ENCODE results near the gene LSG1. TPM values are rescaled to one million over a fixed set of nuclear protein-coding genes. Genes with fewer than 3 reads are reported as not detected.

LSG1 gene
- total RNA-seq, 2 experiments from 2014 or later = 46.9 to 48.0 TPM

DNA sequence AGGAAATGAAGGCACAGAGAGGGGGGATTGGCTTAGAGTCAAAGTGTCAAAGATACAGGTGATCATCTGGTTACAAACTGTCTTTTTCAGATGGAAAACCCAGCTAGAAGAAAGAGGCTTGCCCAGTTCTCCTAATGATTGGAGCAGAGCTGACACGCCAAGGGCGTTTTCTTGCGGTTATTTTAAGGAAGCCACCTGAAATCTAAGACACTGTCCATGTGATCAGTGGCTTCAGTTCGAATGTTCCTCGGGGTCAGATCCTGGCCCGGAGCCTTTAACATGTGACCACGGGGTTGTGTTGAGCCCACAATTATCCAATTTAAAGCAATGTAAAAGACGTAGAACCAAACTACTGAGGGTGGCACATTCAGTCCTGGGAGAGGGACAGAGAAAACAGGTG lies 33.2 kb upstream of the LSG1 start:
- no peaks in the 10 kb centered on the region for H3K4me1 Mint-ChIP-seq (ENCODE audit: low read depth)
- CTCF ChIA-PET = no interaction called here
- H3K27ac Mint-ChIP-seq = no peak overlapping the region
- no peaks in the 10 kb centered on the region for H3K9me3 Mint-ChIP-seq (ENCODE audit: insufficient read depth)
- no peak overlapping the region for H3K4me3 Mint-ChIP-seq
- no peaks in the 10 kb centered on the region for H3K27me3 Mint-ChIP-seq (ENCODE audit: low read depth)
- POLR2A ChIA-PET = no interaction called here
- no peaks in the 10 kb centered on the region for H3K36me3 Mint-ChIP-seq (ENCODE audit: low read depth)
- ATAC-seq (no peak), DNase-seq (no peak)

DNA sequence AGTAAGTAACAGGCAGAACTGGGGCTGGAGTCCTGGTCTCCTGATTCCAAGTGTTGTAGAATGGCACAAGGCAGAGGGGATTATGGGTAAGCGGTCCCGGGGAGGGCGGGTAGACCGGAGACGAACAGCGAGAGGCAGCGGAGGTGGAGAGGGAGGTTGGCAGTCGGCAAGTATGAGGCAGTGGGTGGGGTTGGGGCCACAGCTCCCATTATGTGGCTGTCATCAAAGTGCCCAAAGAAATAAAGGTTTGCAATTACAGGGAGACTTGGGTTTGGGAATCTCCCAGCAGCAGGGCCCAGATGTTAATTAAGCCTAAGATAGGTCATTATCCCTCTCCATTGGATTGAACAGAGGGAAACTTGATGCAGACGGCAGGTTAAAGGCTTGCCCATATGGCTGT lies 30.6 kb upstream of the LSG1 start:
- Mint-ChIP-seq H3K36me3 (ENCODE audit: low read depth) (no peaks in the 10 kb centered on the region), H3K4me3 (no peak overlapping the region), H3K4me1 (ENCODE audit: low read depth) (no peaks in the 10 kb centered on the region), H3K27ac (no peak overlapping the region), H3K9me3 (ENCODE audit: insufficient read depth) (no peaks in the 10 kb centered on the region), H3K27me3 (ENCODE audit: low read depth) (peaks cover 6% of the 10 kb centered on the region)
- ATAC-seq (no peak), DNase-seq (no peak)
- ChIA-PET POLR2A (interaction anchor here (0.6 kb wide), 1 partner anchor 383 kb away, joined by 3 read pairs; no protein-coding TSS in a partner anchor), CTCF (no interaction called here)

DNA sequence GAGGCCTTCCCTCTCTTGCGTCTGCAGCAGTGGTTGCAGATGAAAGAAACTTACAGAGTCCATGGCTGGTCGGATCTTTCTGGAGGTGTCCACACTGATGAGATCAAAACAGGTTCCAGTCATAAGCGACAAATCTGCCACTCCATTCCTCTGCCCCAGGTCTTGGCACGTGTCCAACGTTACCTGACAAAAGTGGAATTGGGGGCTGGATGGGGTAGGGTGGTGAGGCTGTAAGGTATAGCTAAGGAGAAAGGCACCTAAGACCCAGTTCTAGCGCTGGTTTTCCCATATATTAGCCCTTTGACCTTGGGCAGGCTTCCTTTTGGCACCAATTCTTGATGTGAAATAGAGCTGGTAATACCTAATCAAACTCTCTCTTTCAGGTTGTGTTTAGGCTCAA lies 24.7 kb upstream of the LSG1 start:
- ATAC-seq (no peak), DNase-seq (no peak)
- H3K4me3 Mint-ChIP-seq = no peak overlapping the region
- no peak overlapping the region for H3K27ac Mint-ChIP-seq
- CTCF ChIA-PET = interaction anchor here (2.0 kb wide), 1 partner anchor 9 kb away, joined by 5 read pairs; no protein-coding TSS in a partner anchor
- H3K9me3 Mint-ChIP-seq (ENCODE audit: insufficient read depth) = no peaks in the 10 kb centered on the region
- H3K27me3 Mint-ChIP-seq (ENCODE audit: low read depth) = peaks cover 16% of the 10 kb centered on the region
- POLR2A ChIA-PET = interaction anchor here (1.5 kb wide), 1 partner anchor 9 kb away, joined by 5 read pairs; no protein-coding TSS in a partner anchor
- H3K36me3 Mint-ChIP-seq (ENCODE audit: low read depth) = no peaks in the 10 kb centered on the region
- H3K4me1 Mint-ChIP-seq (ENCODE audit: low read depth) = no peaks in the 10 kb centered on the region

DNA sequence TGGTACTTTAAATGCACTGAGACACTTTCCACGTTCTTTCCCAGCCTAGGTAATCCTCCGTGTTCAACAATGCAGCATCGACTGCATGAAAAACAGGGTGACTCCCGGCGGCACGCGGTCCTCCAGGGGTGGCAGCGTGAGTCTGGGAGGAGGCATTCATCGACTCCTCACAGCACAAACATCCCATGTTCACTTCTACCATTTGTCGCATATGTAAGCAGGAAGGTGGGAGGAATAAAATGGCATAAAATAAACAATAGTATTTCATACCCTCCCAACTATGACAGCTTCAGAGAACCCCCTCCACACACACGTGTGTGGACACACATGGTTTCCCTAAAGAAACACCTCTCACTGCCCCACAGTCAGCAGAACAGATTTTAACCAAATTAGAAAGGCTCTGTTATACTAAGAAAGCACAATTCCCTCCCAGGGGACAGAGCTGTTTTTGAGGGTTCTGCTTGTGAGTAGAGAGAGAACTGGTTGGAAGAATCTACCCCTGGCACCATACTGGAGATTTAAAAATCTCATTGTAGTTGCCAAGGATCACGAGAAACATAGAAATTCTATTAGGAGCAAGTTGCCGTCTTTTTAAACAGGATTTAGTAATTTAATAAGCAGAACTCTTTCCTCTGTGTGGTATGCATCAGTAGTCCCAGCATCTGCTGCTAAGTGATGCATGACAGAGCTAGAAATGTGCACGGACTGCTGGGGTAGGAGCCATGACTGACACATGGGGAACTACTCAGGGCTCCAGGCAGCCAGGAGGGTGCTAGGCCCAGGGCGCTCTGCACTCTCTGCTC lies 19.7 kb upstream of the LSG1 start:
- ATAC-seq = no peak
- CTCF ChIA-PET = interaction anchor here (1.3 to 11.8 kb wide), 3 partner anchors 9 to 415 kb away, joined by 3 to 226 read pairs (median 8); partner anchors contain the start of gene LSG1

DNA sequence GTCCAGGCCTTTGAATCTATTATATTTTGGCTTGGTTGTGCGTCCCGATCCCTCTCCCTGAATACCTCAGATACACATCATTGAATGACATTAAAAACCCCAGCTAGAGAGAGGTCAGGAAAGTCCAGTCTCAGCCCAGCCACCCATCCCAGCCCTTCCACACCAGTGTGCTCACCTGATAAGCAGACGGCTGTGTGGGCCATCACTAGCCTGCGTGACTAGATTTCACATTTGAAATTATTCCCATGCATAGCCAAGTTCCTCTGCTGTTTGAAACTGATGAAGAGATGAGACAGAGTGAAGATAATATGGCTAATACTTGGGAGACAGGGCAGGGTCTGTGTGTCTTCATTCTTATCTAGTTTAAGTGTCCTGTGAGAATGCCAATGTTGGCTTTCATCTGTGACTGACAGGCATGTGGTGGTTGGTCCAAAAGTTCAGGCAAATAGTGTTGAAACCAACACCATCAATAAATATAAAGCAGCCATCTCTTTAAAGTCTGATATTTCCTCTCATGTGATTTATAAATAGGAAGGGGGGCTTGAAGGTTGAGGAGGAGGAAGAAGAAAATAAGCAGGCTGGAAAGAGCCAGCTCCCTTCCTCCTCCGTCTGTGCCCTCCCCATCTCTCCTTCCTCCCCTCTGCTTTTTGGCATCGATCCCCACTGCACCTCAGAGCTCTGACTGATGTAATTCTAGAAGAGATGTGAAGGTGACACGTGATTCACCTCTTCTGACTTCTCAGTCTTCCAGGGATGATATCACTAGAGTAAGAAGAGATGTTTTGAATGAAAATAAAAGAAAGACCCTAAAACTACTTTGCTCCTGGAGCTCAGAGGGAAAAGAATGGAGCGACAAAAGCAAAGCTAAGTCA lies 18.7 kb upstream of the LSG1 start:
- H3K4me3 Mint-ChIP-seq = no peak overlapping the region
- DNase-seq (no peak), ATAC-seq (no peak)
- CTCF ChIA-PET = interaction anchor here (1.3 to 11.8 kb wide), 3 partner anchors 8 to 416 kb away, joined by 3 to 226 read pairs (median 8); partner anchors contain the start of gene LSG1
- H3K4me1 Mint-ChIP-seq (ENCODE audit: low read depth) = peaks cover 28% of the 10 kb centered on the region
- H3K9me3 Mint-ChIP-seq (ENCODE audit: insufficient read depth) = no peaks in the 10 kb centered on the region
- POLR2A ChIA-PET = no interaction called here
- H3K27me3 Mint-ChIP-seq (ENCODE audit: low read depth) = peaks cover 27% of the 10 kb centered on the region
- no peak overlapping the region for H3K27ac Mint-ChIP-seq
- H3K36me3 Mint-ChIP-seq (ENCODE audit: low read depth) = no peaks in the 10 kb centered on the region

More for the DNA sequence above, 19.7 kb upstream of the LSG1 start:
- no peak overlapping the region for H3K4me3 Mint-ChIP-seq
- DNase-seq = no peak
- no peaks in the 10 kb centered on the region for H3K9me3 Mint-ChIP-seq (ENCODE audit: insufficient read depth)
- peaks cover 22% of the 10 kb centered on the region for H3K4me1 Mint-ChIP-seq (ENCODE audit: low read depth)
- POLR2A ChIA-PET = no interaction called here
- H3K27ac Mint-ChIP-seq = no peak overlapping the region
- peaks cover 30% of the 10 kb centered on the region for H3K27me3 Mint-ChIP-seq (ENCODE audit: low read depth)
- no peaks in the 10 kb centered on the region for H3K36me3 Mint-ChIP-seq (ENCODE audit: low read depth)

DNA sequence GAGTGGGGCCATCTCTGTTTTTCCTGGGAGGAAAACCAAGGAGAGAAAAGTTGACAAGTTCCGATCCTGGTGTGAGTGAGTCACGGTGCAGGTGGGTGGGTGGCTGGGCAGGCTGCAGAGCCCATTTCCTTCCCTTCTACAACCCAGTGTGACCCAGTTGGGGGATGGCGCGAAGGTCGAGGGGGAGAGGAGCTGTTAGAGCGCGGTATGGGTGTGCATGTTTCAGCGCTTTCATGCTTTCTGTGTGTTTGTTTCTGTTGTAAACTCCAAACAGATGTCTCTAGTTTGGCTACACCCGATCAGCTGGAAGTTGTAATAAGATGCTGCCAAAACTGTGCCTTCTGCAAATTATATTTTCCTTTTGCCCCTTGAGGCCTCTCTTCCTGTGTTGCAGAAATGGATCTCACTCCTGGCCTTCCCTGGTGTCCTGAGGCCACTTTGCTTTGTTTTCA lies 17.5 kb upstream of the LSG1 start:
- H3K4me3 Mint-ChIP-seq = no peak overlapping the region
- H3K36me3 Mint-ChIP-seq (ENCODE audit: low read depth) = no peaks in the 10 kb centered on the region
- no peaks in the 10 kb centered on the region for H3K9me3 Mint-ChIP-seq (ENCODE audit: insufficient read depth)
- POLR2A ChIA-PET = interaction anchor here (0.5 to 0.8 kb wide), 2 partner anchors 563 to 570 kb away, joined by 3 read pairs; no protein-coding TSS in a partner anchor
- CTCF ChIA-PET = interaction anchor here (1.5 to 11.8 kb wide), 2 partner anchors 17 to 417 kb away, joined by 5 to 226 read pairs; partner anchors contain the start of gene LSG1
- peaks cover 34% of the 10 kb centered on the region for H3K27me3 Mint-ChIP-seq (ENCODE audit: low read depth)
- no peak overlapping the region for H3K27ac Mint-ChIP-seq
- no peak for DNase-seq
- ATAC-seq = no peak
- peaks cover 40% of the 10 kb centered on the region for H3K4me1 Mint-ChIP-seq (ENCODE audit: low read depth)

DNA sequence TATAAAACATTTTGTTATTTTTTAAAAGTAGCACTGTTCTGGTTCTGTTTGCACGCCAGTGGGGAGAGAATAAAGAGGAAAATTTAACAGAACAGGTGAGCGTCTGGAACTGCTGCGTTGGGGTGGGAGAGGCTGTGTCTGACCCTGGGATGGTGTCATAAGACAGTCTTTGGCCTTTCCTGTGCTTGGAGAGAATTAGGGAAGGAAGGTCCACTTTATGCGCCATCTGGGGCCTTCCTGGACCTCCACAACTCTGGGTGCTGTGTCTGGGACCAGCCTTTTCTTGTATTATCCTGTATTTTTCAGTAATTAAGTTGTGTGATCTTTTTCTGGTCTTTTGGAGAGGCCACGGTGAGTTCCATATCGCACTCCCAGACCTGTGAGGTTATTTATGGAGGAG lies 17.0 kb upstream of the LSG1 start:
- no peak for ATAC-seq
- no peak for DNase-seq
- no peaks in the 10 kb centered on the region for H3K9me3 Mint-ChIP-seq (ENCODE audit: insufficient read depth)
- peaks cover 42% of the 10 kb centered on the region for H3K4me1 Mint-ChIP-seq (ENCODE audit: low read depth)
- H3K4me3 Mint-ChIP-seq = no peak overlapping the region
- POLR2A ChIA-PET = interaction anchor here (0.8 kb wide), 1 partner anchor 570 kb away, joined by 3 read pairs; no protein-coding TSS in a partner anchor
- H3K27ac Mint-ChIP-seq = no peak overlapping the region
- peaks cover 34% of the 10 kb centered on the region for H3K27me3 Mint-ChIP-seq (ENCODE audit: low read depth)
- CTCF ChIA-PET = interaction anchor here (1.4 to 11.8 kb wide), 4 partner anchors 16 to 418 kb away, joined by 4 to 226 read pairs (median 10); partner anchors contain the start of gene LSG1
- no peaks in the 10 kb centered on the region for H3K36me3 Mint-ChIP-seq (ENCODE audit: low read depth)

DNA sequence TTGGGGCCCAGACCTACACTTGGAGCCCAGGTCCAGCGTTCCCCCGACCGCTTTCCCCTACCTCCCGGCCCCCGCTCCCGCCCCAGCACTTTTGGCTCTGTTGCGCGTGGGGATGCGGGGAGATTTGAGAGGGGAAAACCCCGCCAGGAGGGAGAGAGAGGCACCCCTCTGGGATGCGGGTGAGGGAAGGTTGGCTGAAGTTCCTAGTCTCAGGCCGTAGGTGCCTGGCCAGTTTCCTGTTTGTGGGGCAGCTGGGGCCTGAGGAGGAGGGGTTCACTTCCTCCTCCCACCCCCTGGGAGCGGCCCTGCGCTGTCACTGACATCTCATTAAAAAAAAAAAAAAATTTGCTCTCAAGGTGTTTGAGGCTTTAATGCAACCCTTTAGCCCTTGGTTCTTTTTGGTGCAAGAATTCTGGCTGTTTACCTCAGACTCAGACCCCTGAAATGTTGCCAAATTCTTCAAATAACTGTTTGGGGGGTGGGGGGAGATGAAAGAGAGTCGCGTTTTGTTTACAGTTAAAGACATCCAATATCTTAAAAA lies 16.3 kb upstream of the LSG1 start:
- Mint-ChIP-seq H3K36me3 (ENCODE audit: low read depth) (no peaks in the 10 kb centered on the region), H3K27ac (no peak overlapping the region), H3K9me3 (ENCODE audit: insufficient read depth) (no peaks in the 10 kb centered on the region), H3K4me3 (peak overlapping the region; percentile 26), H3K4me1 (ENCODE audit: low read depth) (peaks cover 45% of the 10 kb centered on the region), H3K27me3 (ENCODE audit: low read depth) (peaks cover 34% of the 10 kb centered on the region)
- POLR2A ChIA-PET = interaction anchor here (0.6 to 3.7 kb wide), 6 partner anchors 8 to 568 kb away, joined by 3 to 25 read pairs (median 4); partner anchors contain the start of gene LSG1
- ATAC-seq (no peak), DNase-seq (no peak)
- CTCF ChIA-PET = interaction anchor here (0.7 to 11.8 kb wide), 22 partner anchors 9 to 753 kb away, joined by 3 to 226 read pairs (median 4); partner anchors contain the start of genes LSG1 and XXYLT1

DNA sequence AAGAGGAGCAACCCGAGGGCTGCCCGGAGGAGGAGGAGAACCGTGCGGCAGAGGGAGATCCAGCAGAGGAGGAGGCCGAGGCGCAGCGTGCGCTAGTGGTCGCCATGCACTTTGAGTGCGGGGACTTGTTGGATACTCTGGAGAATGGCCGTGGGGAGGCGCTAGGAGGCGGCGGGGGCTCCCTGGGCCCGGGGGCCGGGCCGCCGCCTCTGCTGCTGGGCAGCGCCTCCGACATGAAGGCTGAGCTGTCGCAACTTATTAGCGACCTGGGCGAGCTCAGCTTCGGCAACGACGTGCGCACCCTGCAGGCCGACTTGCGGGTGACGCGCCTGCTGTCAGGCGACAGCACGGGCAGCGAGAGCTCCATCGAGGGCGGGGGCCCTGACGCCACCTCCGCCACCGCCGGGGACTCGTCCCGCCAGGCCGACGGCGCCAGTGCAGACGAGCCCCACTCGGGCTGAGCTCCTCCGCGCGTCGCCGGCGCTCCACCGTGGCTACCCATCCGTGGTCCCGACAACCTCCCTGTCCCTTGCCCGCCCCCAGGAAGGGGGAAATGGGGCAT lies 15.7 kb upstream of the LSG1 start:
- peak; percentile 82 for DNase-seq
- Mint-ChIP-seq H3K4me1 (ENCODE audit: low read depth) (peaks cover 50% of the 10 kb centered on the region), H3K36me3 (ENCODE audit: low read depth) (no peaks in the 10 kb centered on the region), H3K27me3 (ENCODE audit: low read depth) (peaks cover 34% of the 10 kb centered on the region), H3K27ac (peak overlapping the region; percentile 61), H3K4me3 (peak overlapping the region; percentile 80), H3K9me3 (ENCODE audit: insufficient read depth) (no peaks in the 10 kb centered on the region)
- peak; percentile 72 for ATAC-seq
- ChIA-PET CTCF (interaction anchor here (0.7 to 11.8 kb wide), 24 partner anchors 9 to 754 kb away, joined by 3 to 226 read pairs (median 4); partner anchors contain the start of genes LSG1 and XXYLT1), POLR2A (interaction anchor here (0.6 to 3.7 kb wide), 8 partner anchors 8 to 573 kb away, joined by 3 to 25 read pairs (median 4); partner anchors contain the start of gene LSG1)

DNA sequence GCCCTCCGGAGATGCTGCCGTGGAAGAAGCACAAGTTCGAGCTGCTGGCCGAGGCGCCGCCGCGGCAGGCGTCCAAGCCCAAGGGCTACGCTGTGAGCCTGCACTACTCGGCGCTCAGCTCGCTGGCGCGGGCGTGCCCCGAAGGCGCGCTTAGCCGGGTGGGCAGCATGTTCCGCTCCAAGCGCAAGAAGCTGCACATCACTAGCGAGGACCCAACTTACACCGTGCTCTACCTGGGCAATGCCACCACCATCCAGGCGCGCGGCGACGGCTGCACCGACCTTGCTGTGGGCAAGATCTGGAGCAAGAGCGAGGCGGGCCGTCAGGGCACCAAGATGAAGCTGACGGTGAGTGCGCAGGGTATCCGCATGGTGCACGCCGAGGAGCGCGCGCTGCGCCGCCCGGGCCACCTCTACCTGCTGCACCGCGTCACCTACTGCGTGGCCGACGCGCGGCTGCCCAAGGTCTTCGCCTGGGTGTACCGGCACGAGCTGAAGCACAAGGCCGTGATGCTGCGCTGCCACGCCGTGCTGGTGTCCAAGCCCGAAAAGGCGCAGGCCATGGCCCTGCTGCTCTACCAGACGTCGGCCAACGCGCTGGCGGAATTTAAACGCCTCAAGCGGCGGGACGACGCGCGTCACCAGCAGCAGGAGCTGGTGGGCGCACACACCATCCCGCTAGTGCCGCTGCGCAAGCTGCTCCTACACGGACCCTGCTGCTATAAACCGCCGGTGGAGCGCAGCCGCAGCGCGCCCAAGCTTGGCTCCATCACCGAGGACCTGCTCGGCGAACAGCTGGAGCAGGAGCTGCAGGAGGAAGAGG lies 15.0 kb upstream of the LSG1 start:
- no peak for DNase-seq
- ChIA-PET POLR2A (interaction anchor here (0.6 to 3.7 kb wide), 9 partner anchors 9 to 574 kb away, joined by 3 to 25 read pairs (median 4); partner anchors contain the start of gene LSG1), CTCF (interaction anchor here (0.7 to 11.8 kb wide), 22 partner anchors 10 to 754 kb away, joined by 3 to 226 read pairs (median 4); partner anchors contain the start of genes LSG1 and XXYLT1)
- peak overlapping the region; percentile 61 for H3K27ac Mint-ChIP-seq
- H3K27me3 Mint-ChIP-seq (ENCODE audit: low read depth) = peaks cover 34% of the 10 kb centered on the region
- H3K4me1 Mint-ChIP-seq (ENCODE audit: low read depth) = peaks cover 57% of the 10 kb centered on the region
- H3K36me3 Mint-ChIP-seq (ENCODE audit: low read depth) = no peaks in the 10 kb centered on the region
- H3K9me3 Mint-ChIP-seq (ENCODE audit: insufficient read depth) = no peaks in the 10 kb centered on the region
- peak overlapping the region; percentile 80 for H3K4me3 Mint-ChIP-seq
- no peak for ATAC-seq
